Measurements from ENCODE around the gene CD109.
"Not testable (repeated sequence)": the region's sequence is repeated elsewhere in the genome, so short reads cannot be mapped to it uniquely, and the experiment has no call there.

CD109 gene

GRCh38 chr6:73796881-73797280 lies 100.9 kb downstream of the CD109 start:
- no peak for FAIRE-seq

- no peak for FAIRE-seq
Measured at GRCh38 chr6:73797861-73798260, 101.9 kb downstream of the CD109 start.

GRCh38 chr6:73798592-73798991 lies 102.6 kb downstream of the CD109 start:
- FAIRE-seq: no peak

- FAIRE-seq: no peak
Measured at GRCh38 chr6:73800997-73801396, 105.0 kb downstream of the CD109 start.

GRCh38 chr6:73801652-73802268 lies 105.8 kb downstream of the CD109 start:
- no peak for FAIRE-seq

- no peak for FAIRE-seq
Measured at GRCh38 chr6:73802366-73802765, 106.4 kb downstream of the CD109 start.

- no peak for FAIRE-seq
Measured at GRCh38 chr6:73803562-73804241, 107.7 kb downstream of the CD109 start.

GRCh38 chr6:73805221-73805620 lies 109.2 kb downstream of the CD109 start:
- not testable (repeated sequence) for FAIRE-seq

- not testable (repeated sequence) for FAIRE-seq
Measured at GRCh38 chr6:73805982-73806381, 110.0 kb downstream of the CD109 start.

- no peak for FAIRE-seq
Measured at GRCh38 chr6:73811706-73812105, 115.7 kb downstream of the CD109 start.

GRCh38 chr6:73817253-73817652 lies 121.2 kb downstream of the CD109 start:
- no peak for FAIRE-seq

GRCh38 chr6:73823046-73823735 lies 127.2 kb downstream of the CD109 start:
- FAIRE-seq: no peak

GRCh38 chr6:73823832-73824231 lies 127.8 kb downstream of the CD109 start:
- FAIRE-seq: no peak

- peak; percentile 68 for FAIRE-seq
Measured at GRCh38 chr6:73826571-73826970, 130.6 kb downstream of the CD109 start.

- FAIRE-seq: no peak
Measured at GRCh38 chr6:73830119-73830518, 134.1 kb downstream of the CD109 start.

GRCh38 chr6:73832313-73832712 lies 136.3 kb downstream of the CD109 start:
- FAIRE-seq: no peak

- FAIRE-seq: not testable (repeated sequence)
Measured at GRCh38 chr6:73844696-73845095, 148.7 kb downstream of the CD109 start.

GRCh38 chr6:73851048-73851447 lies 155.0 kb downstream of the CD109 start:
- FAIRE-seq: not testable (repeated sequence)

- no peak for FAIRE-seq
Measured at GRCh38 chr6:73854998-73855718, 159.2 kb downstream of the CD109 start.

GRCh38 chr6:73857341-73857890 lies 161.4 kb downstream of the CD109 start:
- no peak for FAIRE-seq

- FAIRE-seq: no peak
Measured at GRCh38 chr6:73858376-73858775, 162.4 kb downstream of the CD109 start.

GRCh38 chr6:73860303-73860702 lies 164.3 kb downstream of the CD109 start:
- no peak for FAIRE-seq

- FAIRE-seq: no peak
Measured at GRCh38 chr6:73866305-73866704, 170.3 kb downstream of the CD109 start.
